ENCODE data around the gene OR10G6.
"Not testable (repeated sequence)": the region's sequence is repeated elsewhere in the genome, so short reads cannot be mapped to it uniquely, and the experiment has no call there.

Gene OR10G6

GRCh38 chr11:123995119-123995518 is at the start of gene OR10G6:
Gene OR10G6 (minus strand): TSS chr11:123995161. CDS start chr11:123995161, 0 bp downstream.
- DNase-seq (ENCODE audit: extremely low spot score, insufficient read length, low read depth) (no peak), FAIRE-seq (no peak)

GRCh38 chr11:124043420-124043819 is 48.5 kb upstream of the OR10G6 start:
- DNase-seq (ENCODE audit: extremely low spot score, insufficient read length, low read depth) (no peak), FAIRE-seq (no peak)

- FAIRE-seq (no peak), DNase-seq (ENCODE audit: extremely low spot score, insufficient read length, low read depth) (no peak)
Measured at GRCh38 chr11:124041254-124041653, 46.3 kb upstream of the OR10G6 start, which contains the start of gene OR10G7. Gene OR10G7 (minus strand): TSS chr11:124041325. CDS start chr11:124039001, 2,324 bp downstream.

- FAIRE-seq, result no peak
Measured at GRCh38 chr11:124039557-124039956, 44.6 kb upstream of the OR10G6 start.

GRCh38 chr11:124036666-124037065 is 41.7 kb upstream of the OR10G6 start:
- DNase-seq (ENCODE audit: extremely low spot score, insufficient read length, low read depth), result no peak
- FAIRE-seq, result no peak

More at GRCh38 chr11:124039557-124039956, 44.6 kb upstream of the OR10G6 start:
- DNase-seq (ENCODE audit: extremely low spot score, insufficient read length, low read depth), result no peak

GRCh38 chr11:124026498-124026897 is 31.5 kb upstream of the OR10G6 start, which contains the start of gene OR10G8:
Gene OR10G8 (plus strand): TSS chr11:124026798. CDS start chr11:124029623, 2,825 bp downstream.
- no peak for DNase-seq (ENCODE audit: extremely low spot score, insufficient read length, low read depth)
- FAIRE-seq, result no peak

GRCh38 chr11:124015837-124016236 is 20.9 kb upstream of the OR10G6 start:
- not testable (repeated sequence) for FAIRE-seq; DNase-seq (ENCODE audit: extremely low spot score, insufficient read length, low read depth)

- DNase-seq (ENCODE audit: extremely low spot score, insufficient read length, low read depth) (no peak), FAIRE-seq (no peak)
Measured at GRCh38 chr11:124012697-124013096, 17.7 kb upstream of the OR10G6 start, which contains the start of gene OR10G4. Gene OR10G4 (plus strand): TSS chr11:124012997. CDS start chr11:124015575, 2,578 bp downstream.

- DNase-seq (ENCODE audit: extremely low spot score, insufficient read length, low read depth) (no peak), FAIRE-seq (no peak)
Measured at GRCh38 chr11:123979311-123979710, 15.7 kb downstream of the OR10G6 start.

- FAIRE-seq, result no peak
Measured at GRCh38 chr11:123977731-123978347, 17.1 kb downstream of the OR10G6 start, which contains the start of gene OR10S1. Gene OR10S1 (minus strand): TSS chr11:123977781. CDS start chr11:123977664, 117 bp downstream.

GRCh38 chr11:123976770-123977560 is 18.0 kb downstream of the OR10G6 start:
- FAIRE-seq (no peak), DNase-seq (ENCODE audit: extremely low spot score, insufficient read length, low read depth) (no peak)

More at GRCh38 chr11:123977731-123978347, 17.1 kb downstream of the OR10G6 start, which contains the start of gene OR10S1:
- no peak for DNase-seq (ENCODE audit: extremely low spot score, insufficient read length, low read depth)

- DNase-seq (ENCODE audit: extremely low spot score, insufficient read length, low read depth), result no peak
Measured at GRCh38 chr11:123973816-123974215, 21.1 kb downstream of the OR10G6 start.

GRCh38 chr11:123956752-123957151 is 38.2 kb downstream of the OR10G6 start:
- no peak for DNase-seq (ENCODE audit: extremely low spot score, insufficient read length, low read depth)
- FAIRE-seq, result no peak

More at GRCh38 chr11:123973816-123974215, 21.1 kb downstream of the OR10G6 start:
- FAIRE-seq, result no peak

- no peak for DNase-seq (ENCODE audit: extremely low spot score, insufficient read length, low read depth)
- no peak for FAIRE-seq
Measured at GRCh38 chr11:123945132-123945531, 49.8 kb downstream of the OR10G6 start.

Data from GM18507 (cell line).